Right forelimb (tissue), 1 donor: ENCODE results near the gene MROH2A.

Source experiments
- DNase-seq: peaks from one replicate; pipeline ENCODE4 v3.0.0-alpha.2; 2018

Gene MROH2A

DNA sequence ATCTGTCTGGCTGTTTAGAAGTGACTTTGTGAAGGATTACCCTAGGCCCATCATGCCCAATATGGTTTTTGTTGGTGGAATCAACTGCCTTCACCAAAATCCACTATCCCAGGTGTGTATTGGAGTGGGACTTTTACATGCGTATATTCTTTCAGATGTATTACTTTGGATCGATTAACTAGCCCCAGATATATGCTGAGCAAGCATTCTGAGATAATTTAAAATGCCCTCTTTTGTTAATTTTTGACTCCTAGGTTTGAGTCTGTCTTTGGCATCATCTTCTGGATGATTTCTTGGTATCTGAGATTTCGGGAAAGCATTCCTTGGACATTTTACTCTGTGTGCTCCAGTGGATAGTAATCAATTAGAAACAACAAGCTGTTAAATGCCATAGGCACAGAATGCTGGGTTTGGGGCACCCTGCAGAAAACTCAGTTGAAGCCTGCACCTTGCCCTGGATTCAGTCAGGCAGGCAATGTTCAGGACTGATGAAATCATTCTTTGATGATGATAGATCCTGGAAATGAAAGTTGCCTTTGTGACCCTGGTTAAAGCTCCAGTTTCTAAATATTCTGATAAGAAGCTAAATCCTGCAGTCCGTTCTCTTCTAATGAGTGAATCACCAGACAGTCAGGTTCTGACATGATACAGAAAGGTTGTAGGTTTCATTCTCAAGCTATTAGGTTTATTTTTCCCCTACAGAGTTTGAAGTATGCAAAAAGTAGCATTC is 16.9 kb upstream of the MROH2A start:
- no peak for DNase-seq

DNA sequence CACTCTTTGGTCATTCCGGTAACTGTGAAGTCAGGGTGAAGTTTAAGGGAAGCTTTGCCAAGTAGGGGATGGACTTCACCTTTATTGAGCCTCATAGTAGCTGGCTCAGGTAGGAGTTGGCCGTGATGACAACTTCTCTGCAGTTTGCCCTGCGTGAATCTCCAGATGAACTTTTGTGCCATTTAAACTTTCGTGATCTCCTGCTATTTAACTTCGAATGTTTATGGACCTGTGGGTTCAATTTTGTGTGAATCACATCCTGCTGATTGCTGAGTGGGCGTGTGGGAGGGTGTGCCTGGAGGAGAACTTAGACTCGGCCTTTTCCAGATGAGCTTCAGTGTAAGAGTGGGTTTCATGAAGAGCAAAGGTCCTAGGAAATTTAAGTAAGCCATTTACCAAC is 13.9 kb upstream of the MROH2A start:
- no peak for DNase-seq

DNA sequence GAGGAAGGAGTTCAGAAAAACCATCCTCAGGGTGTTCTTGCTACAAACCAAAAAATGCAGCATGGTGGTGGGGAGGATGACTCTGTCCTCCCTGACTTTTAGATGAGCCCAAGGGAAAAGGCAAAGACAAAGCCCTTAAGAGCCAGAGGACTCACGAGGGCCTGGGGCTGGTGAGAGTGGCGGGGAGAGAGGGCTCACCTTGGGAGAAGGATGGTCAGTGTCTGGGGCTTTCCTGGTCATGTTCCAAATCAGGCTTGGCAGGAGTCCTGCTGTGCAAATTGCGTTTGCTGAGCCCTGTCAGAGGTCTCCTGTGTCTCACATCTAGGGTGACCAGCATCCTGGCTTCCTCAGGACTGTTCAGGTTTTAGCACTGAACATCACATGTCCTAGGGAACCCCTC is 13.4 kb upstream of the MROH2A start:
- no peak for DNase-seq

DNA sequence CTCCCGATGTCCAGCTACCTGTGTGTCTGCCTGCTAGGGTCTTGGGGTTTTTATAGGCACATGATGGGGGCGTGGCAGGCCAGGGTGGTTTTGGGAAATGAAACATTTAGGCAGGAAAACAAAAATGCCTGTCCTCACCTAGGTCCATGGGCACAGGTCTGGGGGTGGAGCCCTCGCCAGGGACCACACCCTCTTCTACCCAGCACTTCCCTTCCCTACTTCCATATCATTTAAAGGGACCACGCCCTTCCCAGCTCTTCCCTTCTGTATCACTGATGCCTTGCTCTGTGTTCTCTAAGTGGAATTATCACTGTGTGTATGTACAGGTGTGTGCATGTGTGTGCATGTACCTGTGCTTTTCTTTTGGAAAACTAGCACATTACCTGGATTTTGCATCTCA is 11.7 kb upstream of the MROH2A start:
- DNase-seq: no peak

DNA sequence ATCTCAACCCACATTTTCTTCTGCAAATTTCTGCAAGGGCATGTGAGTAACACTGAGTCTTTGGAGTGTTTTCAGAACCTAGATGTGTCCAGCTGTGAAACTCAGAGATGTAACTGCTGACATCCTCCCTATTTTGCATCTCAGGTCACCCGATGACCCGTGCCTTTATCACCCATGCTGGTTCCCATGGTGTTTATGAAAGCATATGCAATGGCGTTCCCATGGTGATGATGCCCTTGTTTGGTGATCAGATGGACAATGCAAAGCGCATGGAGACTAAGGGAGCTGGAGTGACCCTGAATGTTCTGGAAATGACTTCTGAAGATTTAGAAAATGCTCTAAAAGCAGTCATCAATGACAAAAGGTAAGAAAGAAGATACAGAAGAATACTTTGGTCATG is 10.1 kb upstream of the MROH2A start:
- DNase-seq: no peak

DNA sequence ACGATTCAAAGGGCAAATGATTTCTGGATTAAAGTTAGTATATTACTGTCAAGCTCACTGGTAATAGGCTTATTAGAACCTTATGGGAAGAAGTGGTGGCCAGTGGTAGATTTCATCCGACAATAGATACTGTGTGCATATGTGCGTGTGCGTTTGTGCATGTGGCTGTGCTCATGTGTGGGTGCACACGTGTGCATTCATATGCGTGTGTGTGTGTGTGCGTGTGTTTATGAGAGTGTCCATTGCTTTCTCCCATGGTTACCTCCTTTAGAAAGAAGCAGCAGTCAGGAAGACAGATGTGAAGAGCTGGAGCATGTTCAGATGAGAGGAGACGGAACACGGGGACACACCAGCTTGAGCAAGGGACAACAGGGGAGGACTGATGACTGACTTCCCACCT is 8.9 kb upstream of the MROH2A start:
- DNase-seq: no peak

DNA sequence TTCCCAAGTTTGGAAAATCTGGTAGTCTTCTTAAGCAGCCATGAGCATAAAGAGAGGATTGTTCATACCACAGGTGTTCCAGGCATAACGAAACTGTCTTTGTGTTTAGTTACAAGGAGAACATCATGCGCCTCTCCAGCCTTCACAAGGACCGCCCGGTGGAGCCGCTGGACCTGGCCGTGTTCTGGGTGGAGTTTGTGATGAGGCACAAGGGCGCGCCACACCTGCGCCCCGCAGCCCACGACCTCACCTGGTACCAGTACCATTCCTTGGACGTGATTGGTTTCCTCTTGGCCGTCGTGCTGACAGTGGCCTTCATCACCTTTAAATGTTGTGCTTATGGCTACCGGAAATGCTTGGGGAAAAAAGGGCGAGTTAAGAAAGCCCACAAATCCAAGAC is 6.0 kb upstream of the MROH2A start:
- no peak for DNase-seq

DNA sequence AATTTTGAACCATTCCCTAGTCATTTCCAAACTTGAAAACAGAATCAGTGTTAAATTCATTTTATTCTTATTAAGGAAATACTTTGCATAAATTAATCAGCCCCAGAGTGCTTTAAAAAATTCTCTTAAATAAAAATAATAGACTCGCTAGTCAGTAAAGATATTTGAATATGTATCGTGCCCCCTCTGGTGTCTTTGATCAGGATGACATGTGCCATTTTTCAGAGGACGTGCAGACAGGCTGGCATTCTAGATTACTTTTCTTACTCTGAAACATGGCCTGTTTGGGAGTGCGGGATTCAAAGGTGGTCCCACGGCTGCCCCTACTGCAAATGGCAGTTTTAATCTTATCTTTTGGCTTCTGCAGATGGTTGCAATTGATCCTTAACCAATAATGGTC is 5.5 kb upstream of the MROH2A start:
- no peak for DNase-seq

DNA sequence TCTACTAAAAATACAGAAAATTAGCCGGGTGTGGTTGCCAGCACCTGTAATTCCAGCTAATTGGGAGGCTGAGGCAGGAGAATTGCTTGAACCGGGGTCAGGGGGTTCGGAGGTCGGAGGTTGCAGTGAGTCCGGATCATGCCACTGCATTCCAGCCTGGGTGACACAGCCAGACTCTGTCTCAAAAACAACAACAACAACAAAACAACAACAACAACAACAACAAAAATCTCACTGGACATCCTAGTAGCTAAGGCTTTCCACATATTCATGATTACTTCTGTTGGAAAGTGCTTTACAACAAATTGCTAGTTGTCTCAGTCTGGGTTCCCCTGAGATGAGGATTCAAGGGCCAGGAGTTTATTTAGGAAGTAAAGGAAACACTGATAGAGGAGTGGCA is 4.3 kb upstream of the MROH2A start:
- no peak for DNase-seq

DNA sequence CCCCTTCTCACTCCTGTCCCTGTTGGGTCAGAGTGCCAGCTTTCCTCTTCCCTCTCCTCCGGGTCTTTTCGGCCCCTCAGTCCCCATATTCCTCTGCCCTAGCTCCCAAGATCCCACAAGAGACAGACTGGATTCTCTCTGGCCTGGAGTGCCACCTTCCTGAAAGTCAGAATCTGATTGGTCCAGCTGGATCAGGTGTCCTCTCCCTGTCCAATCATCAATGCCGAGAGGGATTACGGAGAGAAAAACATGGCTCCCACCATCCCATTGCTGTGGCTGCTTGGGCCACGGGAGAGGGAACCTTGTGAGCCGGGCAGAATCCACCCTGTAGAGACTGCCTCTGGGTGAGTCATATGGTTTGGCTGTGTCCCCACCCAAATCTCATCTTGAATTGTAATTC is 2.7 kb upstream of the MROH2A start:
- DNase-seq: no peak

DNA sequence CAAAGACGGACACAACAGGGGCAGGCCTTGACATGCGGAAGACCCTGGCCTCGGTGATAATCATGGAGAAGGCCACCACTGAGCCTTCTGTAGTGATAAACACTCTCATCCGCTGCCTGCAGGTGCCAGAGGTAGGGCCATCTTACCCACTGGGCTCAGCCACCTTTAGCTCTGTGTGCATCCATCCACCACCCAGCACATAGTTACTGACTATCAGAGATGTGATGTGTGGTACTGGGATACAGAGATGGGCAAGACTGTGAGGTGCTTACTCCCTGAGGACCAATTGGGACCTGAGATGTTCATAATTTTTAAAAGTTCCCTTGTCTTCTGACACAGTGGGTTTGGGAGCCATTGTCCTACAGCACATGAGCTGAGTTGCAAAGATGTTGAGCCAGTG is 1.6 kb downstream of the MROH2A start:
- no peak for DNase-seq

DNA sequence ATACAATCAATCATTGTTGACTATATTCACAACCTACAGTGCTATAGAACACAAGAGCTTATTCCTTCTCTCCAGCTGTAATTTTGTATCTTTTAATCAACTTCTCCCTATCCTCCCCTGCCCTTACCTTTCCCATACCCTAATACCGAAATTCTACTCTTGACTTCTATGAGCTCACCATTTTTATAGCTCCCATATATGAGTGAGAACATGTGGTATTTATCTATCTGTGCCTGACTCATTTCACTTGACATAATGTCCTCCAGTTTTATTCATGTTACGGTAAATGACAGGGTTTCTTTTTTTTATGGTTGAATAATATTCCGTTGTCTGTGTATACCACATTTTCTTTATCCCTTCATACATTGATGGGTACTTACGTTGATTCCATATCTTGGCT is 2.6 kb downstream of the MROH2A start:
- DNase-seq: no peak

DNA sequence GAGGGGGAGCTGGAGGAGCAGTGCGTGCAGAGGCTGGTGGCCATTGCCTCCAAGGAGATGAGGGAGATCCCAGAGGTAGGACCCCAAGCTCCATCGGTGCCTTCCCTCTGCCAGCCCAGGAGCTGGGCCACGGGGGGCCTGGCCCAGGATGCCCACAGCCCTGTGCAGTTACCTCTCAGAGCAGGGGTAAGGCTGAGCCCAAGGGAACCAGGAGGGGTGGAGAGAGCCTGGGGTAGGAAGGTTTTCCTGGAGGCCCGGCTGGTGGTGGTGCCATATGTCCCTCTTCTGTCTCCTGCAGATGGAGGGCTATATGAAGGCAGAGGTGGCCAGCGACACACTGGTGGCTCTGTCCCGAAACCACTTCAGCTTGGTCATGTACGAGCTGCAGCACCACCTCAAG is 11.4 kb downstream of the MROH2A start:
- no peak for DNase-seq

DNA sequence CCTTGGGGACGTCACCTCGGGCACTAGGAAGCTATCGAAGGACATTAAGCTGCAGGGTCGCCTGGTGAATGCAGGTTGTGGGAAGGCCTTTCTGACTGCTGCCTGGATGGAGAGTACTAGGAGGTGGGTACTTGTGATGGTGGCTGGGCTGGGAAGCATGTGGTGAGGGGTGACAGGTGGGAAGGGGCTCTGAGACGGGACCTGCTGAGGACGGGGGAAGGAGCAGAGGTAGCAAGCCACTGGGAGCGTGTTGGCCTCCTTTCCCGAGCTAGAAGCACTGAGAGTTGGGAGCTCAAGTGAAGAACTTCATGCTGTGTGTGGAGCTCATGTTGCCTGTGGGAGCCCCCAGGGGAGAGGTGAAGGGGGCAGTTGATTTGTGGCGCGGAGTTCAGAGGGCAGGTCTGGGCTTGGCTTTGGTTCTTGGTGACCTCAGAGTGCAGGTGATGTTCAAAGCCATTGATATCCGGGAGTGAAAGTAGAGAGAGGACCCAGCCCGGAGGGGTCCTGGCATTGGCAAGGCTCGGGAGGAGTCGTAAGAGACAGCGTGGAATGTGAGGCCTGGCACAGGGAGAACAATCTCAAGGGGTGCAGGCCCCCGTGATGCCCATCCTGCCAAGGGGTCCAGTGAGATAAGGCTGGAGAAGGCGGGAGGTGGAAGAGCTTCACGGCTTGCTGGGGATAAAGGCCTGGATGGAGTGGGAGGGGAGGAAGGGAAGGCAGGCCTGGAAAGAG is 13.2 kb downstream of the MROH2A start:
- no peak for DNase-seq

DNA sequence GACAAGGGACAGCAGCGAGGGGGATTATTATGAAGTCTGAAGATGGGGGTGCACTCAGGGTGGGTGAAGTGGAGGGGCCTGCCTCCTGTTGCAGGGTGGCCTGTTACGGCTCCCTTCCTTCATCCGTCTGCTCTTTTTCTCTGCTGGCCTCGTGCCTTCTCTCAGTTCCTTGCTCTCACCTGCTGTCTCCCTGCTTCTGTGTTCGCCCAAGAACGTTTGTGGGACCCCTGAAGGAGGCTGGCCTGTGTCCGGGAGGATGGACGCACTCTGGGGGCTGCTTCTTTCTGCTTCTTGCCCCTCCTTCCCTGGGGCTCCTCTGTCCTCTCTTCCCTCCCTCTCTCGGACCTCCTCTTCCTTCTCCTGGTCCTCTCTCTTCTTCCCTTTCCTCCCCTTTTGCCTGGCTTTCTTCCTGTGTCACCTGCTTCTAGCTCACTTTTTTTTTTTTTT is 13.8 kb downstream of the MROH2A start:
- DNase-seq: no peak

DNA sequence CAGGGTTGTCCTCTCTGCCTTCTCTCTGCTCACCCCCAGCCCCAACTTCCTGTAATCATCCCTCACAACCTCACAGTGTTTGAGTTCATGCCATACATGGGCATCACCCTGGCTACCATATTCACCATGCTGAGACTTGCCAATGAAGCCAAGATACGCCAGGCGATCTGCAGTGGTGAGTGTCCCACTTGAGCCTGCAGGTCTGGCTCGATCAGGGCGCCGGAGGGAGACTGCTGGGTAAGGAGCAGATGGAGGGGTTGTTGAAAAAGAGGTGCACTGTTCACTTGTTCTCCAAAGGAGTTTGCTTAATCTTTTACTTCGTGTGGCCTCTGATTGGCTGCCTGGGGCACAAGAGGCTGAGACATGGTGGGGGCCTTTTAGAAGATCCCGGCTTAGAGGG is 14.6 kb downstream of the MROH2A start:
- DNase-seq: no peak

DNA sequence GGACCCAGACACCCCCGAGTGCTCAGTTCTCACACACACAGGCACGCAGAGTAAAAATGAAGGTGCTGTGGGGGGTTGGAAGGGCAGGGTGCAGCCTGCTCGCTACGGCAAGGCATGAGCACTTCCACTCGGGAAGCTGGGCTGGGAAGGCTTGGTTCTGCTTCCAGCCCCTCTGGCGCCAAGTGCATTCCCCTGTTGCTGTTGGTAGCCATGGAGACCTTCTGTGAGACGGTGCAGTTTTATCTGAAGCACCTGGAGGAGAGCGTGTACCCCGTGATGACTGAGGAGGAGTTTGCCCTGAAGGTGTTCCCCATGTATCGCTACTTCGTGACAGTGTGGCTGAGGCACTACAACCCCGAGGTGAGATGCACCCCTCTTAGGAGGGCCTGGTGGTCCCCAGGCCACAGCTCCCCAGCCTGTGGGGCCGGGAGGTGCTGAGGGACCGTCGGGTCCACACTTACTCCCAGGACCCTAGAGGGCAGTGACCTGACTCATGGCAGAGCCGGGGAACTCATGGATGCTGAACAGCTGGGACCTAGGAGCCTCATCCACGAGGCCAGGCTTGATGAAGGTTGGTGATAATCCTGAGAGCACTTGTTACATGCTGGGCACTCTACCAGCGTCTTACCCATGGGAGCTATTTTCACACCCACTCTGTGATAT is 15.5 kb downstream of the MROH2A start:
- no peak for DNase-seq

DNA sequence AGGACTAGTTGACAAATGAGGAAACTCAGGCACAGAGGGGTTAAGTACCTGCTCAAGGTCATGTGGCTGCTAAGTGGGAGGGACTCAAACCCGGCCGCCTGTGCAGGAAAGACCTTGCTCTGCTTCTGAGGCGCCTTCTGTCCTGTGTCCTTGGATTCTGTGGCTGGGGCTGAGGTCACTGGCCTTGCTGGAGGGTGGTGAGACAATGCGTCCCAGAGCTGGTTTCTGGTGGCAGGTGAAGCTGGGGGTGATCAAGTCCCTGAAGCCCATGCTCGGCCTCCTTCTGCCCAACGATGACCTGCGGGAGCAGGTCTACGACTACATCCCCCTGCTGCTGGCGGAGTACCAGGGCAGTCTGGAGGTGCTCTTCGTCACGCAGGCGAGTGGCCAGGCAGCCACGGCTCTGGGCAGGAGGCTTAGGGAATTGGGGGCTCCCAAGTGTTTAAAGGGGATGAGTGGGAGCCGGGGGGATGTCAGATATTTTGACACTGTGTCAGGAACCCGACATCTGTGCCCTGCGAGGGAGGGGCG is 16.1 kb downstream of the MROH2A start:
- DNase-seq: no peak

DNA sequence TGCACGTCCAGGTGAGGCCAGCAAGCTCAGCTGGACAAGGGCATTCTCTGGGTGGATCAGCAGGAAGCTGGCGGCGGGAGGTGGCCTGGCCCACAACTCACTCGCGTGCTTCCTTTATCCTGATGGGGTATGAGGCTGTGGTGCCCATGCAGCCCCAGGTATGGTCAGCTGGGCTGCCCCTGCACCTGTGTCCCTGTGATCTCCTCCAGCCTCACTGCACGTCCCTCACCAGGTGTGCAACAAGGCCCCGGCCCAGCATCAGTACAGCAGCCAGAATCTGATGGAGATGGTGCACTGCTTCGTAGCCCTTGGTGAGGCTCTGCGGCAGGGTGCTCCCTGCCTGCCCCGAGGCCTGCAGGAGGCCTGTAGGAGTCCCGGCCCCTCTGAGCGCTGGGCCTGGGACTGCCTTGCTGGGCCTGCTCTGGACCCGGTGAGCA is 17.6 kb downstream of the MROH2A start:
- DNase-seq: no peak

DNA sequence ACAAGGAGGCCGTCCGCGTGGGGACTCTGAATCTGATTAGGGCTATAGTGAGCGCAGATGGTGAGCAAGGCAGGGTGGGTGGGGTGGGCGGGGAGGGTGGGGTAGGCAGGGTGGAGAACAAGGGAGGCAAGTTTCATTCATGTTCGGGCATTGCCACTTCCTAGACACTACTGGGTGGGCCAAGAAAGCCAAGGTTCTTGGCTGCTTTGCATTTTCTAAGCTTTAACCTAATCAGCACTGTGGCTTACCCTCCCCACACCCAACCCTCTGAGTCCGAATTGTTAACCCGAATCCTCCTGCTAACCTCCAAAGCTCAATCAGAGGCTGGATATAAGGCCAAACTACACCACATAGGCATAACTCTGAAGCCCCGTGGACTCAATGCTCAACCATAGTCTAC is 18.1 kb downstream of the MROH2A start:
- DNase-seq: no peak

DNA sequence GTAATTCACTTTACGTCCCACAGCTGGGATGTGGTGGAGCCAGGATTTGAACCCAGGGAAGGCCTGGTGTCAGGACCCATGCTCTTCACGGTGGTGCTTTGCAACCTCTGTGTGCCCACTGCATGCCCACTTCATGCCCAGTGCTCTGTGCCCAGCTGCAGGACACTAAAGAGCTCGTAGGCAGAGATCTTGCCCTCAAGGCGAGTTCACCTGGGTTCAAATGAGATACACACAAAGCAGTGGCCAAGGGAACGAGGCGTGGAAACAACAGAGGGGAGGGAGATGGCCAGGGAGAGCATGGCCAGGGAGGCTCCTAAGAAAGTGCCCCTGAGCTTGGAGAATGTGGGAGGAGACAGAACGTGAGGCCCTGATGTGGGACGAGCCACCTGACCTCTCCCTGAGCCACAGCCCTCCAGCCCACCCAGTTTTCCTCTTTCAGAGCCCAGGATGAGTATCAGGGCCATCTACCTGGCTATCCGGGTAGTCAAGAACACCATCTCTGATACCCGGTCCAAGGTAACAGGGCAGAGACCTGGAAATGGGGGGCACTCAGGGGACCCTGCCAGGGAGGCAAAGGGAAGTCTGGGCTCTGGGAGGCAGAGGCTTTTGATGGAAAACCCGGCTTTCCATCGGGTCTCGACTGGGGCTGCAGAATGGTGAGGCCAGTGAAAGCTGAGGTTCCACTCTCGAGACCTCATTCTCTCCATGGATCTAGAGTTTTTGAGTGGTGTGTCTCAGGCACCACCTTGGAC is 20.4 kb downstream of the MROH2A start:
- DNase-seq: no peak

DNA sequence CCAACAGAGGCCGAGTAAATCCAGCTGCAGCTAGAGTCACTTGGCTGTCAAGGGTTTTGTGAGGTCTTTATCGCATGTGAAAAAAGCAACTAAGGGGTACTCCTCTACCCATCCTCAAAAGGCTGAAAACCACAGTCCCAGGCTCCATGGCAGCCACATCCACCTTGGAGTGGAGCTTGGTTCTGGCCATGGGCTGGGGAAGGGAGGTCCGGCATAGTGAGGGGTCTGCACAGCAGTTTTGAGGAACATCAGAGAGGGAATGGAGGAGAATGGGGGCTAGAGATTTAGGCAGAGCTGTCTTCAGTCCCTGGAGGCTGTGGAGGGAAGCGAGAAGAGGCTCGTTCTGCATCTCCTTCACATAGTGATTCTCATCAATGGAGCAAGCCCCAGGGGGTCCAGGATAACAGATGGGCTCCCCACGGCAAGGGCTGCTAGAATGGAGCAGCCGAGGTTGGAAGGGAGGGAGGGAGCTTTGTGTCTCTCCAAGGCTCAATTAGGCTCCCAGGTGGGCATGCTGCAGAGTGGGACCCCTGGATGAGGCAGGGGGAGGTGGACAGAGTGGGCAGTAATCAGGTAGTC is 21.0 kb downstream of the MROH2A start:
- peak; percentile 21 for DNase-seq

DNA sequence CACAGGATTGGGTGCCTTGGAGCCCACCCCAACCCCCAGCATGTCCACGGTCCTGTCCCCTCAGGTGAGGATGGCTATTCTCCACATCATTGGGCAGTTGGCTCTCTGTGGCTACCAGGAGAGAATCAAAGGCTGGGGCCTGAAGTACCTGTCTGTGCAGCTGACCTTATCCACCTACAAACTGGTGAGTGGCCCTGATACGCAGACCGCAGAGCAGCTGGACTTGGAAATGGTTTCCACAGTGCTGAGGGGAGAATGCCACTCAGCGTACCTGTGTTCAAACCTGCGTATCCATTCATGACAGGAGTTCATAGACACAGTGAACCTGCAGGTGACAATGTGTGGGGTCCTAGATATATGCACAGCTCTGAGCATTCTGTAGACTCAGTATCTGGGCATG is 21.6 kb downstream of the MROH2A start:
- DNase-seq: peak; percentile 26
